ENCODE results near the gene HOXB7.

HOXB7 gene

DNA sequence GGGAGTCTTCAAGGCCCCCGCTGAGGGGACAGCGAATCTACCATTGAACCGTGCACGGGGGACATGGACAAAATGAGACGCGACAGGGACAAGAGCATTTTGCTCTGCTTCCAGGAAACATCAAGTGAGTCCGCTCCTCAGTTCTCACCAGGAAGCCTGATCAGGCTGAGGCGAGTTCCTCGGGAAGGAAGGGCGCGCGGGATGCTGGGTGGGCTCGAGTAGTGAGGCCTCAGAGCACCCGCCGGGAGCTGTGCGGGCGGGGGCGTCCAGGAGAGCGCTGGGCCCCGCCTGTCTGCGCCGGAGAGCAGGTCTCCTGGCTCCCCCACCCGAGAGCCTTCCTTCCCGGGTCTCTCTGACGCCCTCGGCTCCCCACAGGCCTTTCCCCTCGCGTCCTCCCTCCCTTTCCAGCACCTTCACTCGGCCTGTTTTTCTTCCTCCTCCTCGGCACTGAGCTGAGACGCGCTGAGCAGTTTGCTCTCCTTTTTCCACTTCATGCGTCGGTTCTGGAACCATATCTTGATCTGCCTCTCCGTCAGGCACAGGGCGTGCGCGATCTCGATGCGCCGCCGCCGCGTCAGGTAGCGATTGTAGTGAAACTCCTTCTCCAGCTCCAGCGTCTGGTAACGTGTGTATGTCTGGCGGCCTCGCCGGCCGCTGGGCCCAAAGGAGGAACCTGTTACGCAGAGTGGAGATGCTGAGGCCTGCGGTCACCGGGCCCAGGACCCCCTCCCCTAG is 14.7 kb downstream of the HOXB7 start:
- no peak for DNase-seq (ENCODE audit: low read depth in 4 of 4, low spot score in 1 of 4)

DNA sequence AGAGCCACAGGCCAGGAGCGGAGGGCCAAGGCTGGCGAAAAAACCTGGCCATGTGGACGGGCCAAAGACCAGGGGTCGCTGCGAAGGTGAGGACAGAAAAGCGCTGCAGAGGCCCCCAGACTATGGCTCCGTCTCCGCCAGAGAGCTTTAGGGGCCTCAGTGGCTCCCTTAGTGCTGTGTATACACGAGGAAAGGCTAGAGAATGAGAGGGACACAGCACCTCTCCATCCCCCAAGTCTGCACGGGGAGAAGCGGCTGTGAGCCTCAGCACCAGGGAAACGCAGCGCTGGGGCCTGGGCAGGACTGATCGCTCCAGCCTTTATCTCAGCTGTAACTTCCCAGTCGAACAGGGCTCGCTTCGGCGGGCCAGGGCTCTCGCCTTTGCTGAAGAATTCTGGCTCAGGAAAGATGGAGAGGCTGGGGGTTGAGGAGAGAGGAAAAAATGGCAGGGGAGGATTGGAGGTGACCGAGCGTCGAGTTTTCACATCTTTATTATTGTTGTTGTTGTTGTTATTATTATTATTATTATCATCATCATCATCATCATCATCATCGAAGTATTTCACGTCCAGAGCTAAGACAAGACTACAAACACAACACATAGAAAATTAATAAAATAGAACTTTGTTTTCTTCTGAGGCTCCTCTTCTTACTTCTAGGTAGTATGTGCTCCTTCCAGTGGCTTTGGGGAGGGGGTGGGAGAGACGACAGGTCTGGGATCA is 15.4 kb downstream of the HOXB7 start:
- DNase-seq (ENCODE audit: low read depth in 4 of 4, low spot score in 1 of 4) = no peak

DNA sequence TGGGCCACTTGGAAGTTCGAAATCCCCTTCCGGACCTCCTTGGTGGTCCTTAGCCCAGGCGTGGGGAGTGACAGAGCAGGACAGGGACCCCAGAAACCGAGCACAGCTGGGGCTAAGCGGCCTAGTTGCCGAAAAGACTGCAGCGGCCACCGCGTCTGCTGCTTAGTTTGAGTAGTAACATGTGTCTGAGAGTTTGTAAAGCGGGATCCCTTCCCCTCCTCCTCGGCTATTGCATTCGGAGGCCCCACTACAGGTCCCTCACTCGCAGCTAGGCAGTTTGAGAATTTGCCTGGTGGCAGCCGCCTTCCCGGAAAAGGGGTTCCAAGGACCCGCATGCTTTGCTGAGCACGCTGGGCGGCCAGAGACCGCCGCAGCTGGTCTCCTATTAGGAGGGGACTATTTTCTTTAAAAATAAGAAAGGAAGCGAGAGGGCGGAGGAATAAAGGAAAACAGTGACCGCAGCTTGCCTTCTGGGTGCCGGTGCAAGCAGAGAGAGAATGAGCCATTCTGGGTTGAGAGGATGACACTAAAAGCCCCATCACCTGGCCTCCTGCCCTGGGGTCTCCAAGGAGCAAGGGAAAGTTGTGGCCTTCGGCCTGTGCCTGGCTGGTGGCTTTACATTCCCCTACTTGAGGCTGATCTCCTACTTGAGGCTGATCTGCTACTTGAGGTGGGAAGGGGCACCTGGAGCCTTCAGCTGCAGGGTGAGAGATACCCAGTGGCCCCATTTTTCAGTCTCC is 16.1 kb downstream of the HOXB7 start:
- no peak for DNase-seq (ENCODE audit: low read depth in 4 of 4, low spot score in 1 of 4)

DNA sequence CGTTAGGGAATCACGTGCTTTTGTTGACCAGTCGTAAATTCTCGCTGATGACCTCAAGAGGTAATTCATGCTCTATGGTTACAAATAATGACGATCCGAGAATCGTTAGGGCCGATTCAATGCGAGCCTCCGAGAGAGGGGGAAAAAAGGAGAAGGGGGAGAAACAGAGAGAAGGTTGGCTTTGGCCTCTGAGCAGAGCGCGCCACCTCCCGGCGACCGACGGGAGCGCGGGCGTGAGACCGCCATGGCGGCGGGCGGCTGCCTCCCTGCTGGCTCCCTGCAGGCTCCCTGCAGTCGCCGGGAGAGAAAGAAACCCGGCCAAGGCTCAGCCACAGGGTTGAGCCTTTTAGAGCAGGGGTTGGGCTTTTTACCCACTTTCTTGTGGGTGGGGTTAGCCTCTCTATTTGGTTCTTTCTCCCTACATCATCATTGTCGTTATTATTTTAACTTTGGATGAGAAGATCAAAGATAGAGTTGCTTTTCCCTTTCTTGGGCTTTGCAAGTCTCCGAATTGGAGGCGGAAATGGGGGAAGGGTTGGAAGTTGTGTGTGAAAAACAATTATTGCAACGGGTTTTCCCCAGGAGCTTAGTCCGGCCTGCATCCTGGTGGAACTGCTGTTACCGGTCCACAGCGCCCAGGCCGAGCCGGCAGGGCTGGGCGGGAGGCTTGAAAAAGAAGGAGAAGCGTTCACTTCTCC is 16.8 kb downstream of the HOXB7 start:
- peak; percentile 62 to 74 (median 66) for DNase-seq (ENCODE audit: low read depth in 4 of 4, low spot score in 1 of 4)

DNA sequence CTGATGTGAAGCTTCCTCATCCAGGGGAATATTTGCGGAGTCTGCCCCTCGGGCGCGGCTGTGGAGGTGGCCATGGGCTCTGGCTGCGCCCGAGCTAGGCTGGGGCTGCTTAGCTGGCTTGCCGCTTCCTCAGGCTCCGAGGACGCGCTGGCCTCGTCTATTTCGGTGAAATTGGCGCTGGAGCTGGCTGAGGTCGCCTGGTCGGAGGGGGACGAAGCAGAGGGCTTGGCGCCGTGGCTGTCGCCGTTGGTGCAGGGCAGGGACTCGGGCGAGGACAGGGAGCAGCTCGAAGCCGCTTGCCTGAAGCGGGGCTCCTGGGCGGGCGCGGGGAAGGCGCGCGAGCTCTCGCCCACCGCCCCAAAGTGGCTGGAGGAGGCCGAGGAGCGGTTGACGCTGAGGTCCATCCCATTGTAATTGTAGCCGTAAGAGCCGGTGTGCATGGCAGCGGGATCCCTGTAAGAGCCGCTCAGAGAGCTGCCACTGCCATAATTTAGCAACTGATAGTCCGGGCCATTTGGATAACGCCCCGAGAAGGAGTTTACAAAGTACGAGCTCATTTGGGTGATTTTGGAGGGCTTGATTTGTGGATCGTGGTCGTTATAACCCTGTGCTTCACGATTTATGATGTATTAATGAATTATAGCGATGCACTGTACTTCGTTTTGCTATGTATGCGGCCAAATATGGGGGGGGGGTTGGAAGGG is 17.5 kb downstream of the HOXB7 start, which contains the start of gene HOXB5:
TSS of gene HOXB5 (minus strand) at position 654 of the 704 bp plus-strand sequence. CDS start at position 557, 97 bp downstream.
- DNase-seq (ENCODE audit: low read depth in 4 of 4, low spot score in 1 of 4) = no peak

DNA sequence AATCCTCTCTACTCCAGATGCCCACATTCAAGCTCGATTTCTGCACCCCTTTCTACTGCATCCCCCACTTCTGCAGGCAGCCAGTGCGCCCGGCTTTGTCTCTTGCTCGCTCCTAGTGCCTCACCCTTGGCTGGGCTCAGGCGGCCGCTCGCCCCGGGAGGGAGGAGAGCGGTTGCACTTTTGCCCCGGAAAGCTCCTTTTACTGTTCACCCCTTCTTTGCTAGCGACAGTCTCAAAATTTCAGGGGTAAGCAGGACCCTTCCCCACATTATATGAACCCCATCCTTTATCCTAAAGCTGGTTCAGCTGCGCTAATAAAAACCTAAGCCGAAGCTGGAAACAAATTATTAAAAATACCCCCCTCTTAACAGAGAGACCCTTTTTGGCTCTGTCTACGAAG is 18.2 kb downstream of the HOXB7 start:
- DNase-seq (ENCODE audit: low read depth in 4 of 4, low spot score in 1 of 4) = no peak

DNA sequence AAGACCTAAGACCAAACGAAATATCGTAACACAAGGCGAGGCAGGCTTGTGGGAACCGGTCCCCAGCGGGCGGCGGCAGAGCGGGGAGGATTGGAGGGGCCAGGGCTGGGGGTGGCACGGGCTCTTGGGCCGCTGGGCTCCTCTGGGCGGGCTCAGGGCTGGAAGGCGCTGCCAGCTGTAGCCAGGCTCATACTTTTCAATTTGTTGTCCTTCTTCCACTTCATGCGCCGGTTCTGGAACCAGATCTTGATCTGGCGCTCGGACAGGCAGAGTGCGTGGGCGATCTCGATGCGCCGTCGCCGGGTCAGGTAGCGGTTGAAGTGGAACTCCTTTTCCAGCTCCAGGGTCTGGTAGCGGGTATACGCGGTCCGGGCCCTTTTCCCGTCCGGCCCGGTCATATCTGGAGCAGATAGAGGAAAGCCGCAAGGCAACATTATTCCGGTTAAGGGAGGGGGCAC is 18.7 kb downstream of the HOXB7 start:
- DNase-seq (ENCODE audit: low read depth in 4 of 4, low spot score in 1 of 4) = no peak

DNA sequence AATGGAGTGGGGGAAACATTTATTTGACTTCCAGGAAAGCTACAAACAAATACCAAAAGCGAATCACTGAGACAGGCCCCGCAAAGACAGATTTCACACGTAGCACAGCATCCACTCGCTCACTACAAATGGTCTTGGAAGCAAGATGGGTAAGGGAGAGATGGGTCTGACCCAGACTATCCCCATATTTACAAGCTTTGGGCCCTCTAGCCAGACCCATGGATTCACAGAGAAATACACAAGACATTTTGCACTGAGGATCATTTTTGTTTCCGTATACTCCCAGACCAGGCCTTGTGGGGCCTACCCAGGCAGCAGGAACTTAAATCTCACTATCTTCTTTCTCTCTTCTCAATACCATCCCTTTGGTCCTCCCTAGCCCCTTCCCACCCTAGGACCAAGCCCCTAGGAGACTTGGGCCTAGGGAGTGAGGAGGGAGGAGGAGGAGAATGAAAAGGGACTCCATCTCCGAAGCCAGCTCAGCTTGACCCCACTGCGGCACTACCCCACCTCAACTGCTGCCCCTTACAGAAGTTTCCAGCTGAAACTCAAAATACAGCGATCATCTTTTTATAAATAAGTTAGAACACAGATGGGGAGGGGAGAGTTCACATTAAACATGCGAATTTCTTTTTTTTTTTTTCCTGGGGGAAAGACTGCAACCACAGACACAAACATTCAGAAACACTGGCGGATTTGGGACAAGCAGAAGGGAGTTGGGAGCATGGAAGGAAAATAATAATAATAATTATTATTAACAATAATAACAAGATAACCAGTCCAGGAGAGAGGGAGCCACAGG is 19.4 kb downstream of the HOXB7 start:
- no peak for DNase-seq (ENCODE audit: low read depth in 4 of 4, low spot score in 1 of 4)

DNA sequence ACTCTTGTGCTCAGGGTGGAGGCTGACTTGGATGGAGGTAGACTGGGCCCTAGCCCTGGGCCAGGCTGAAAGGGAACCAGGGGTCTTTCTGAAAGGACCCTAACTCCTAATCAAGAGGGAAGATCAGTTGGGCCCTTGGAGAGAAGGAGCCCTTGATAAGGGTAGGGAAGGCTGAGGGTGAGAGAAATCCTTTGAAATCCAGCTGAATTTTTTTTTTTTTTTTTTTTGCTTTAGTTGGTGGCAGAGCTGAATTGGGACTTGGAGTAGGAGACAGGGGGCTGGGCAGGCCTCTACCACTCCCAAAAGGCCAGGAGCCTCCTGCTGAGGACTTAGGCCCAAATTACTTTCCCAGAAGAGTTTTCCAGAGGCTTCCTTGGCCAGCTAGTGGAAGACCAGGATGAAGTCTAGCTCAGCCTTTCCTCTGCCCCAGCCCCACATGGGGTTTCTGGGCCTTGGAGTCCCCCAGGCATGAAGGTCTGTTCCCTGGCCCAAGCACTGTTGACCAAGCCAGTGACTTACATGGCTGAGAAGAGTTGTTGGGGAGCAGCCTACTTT is 20.1 kb downstream of the HOXB7 start:
- no peak for DNase-seq (ENCODE audit: low read depth in 4 of 4, low spot score in 1 of 4)

DNA sequence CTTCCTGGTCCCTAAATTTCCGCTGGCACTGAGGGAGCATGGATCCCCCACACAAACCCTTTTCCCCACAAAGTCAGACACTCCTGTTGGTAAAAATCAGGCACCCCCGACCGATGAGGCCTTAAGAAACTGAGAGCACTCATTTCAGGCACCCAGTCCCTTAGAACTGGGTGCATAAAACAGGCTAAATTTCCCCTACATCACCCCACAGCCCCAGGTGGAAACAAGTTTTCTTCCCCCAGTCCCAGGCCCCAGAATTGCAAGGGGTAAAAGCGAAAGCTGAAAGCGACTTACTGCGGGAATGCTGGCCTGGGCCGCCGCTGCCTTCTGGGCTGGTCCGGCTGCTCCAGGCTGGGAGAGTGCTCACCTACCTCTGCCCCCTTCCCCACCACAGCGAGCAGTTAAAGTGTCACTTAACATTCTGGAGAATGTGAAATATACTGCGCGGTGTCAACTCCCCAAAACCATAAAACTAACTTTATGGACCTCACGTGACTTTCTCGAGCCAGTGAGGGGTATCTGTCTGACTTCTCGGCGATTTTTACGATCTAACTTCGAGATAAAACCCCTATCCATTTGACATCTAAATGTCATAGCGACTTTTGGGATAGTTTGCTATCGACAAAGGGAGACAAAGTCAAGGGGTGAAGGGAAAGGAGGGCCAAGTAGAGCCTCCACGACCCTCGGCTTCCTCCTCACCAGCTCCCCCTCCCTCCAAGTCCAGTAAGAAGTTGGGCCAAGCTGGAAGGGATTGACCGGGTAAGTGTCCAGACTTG is 20.8 kb downstream of the HOXB7 start, which contains the start of gene HOXB3:
TSS of gene HOXB3 (minus strand) at position 411 of the 776 bp plus-strand sequence. CDS start 37,767 bp downstream, outside the sequence.
- DNase-seq (ENCODE audit: low read depth in 4 of 4, low spot score in 1 of 4) = no peak

DNA sequence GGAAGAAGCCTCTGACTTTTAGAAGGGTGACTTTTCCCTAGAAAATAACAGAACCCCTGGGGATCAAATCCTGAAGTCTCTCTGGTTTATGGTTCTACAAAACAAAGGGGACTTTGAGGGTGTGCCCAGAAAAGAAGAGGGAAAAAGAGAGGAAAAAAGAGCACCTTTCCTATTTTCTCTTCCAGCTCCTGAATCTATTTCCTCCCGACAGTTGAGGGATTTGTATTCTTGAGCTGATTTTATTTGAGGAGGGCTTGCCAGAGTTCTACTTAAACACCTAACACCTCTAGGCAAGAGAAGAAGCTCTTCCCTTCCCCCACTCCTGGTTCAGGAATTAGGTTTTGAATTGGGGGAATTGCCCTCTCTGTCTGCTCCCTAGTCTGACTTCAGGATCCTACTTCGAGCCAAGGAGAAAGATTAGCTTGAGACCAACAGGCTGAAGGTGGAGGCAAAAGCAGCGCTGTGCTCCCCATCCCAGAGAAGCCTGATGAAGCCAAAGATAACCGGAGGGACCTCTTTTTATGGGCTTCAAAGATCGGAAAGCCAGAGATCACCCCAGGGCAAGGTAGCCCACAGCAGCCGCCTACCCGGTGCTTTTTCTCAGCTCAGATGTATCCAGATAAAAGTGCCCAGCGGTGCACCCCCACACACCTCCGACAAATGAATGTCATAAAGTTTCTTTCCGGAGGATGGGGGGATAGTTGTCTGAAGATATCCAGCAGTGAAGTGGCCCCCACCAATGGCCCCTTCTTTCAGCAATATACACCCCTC is 21.6 kb downstream of the HOXB7 start:
- no peak for DNase-seq (ENCODE audit: low read depth in 4 of 4, low spot score in 1 of 4)

DNA sequence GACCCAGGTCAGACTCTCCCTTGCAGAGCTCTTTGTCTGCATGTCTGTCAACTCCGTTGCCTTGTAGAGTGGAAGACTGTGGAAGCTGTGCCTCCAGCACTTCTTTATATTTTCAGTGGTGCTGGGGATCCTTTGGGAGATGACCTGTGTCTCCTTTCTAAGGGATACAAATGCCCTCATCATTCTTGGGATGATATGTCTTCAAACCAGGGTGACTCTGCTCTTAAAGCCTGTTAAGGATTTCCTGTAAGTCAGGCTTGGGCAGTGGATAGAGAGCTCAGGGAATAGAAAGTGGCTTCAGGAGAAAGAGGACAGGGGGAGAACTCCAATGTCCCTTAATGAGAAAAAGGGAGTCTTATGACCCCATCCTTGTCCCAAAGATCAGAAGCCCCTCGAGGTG is 22.3 kb downstream of the HOXB7 start:
- DNase-seq (ENCODE audit: low read depth in 4 of 4, low spot score in 1 of 4) = no peak

DNA sequence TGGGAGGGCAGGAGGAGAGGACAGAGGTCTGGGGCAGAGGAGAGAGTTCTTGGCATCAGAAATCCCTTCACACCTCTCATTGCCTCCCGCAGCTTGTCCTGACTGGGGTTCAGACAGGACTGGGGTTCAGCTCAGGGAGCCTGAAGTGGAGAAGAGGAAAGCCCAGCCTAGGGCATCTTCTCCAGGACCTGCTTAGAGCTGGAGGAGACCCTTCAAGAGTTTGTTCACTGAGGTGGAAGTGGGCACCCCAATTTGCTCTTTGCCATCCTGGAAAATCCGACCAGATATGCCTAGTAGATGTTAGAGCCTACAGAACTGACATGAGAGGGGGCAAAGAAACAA is 22.8 kb downstream of the HOXB7 start:
- no peak for DNase-seq (ENCODE audit: low read depth in 4 of 4, low spot score in 1 of 4)

DNA sequence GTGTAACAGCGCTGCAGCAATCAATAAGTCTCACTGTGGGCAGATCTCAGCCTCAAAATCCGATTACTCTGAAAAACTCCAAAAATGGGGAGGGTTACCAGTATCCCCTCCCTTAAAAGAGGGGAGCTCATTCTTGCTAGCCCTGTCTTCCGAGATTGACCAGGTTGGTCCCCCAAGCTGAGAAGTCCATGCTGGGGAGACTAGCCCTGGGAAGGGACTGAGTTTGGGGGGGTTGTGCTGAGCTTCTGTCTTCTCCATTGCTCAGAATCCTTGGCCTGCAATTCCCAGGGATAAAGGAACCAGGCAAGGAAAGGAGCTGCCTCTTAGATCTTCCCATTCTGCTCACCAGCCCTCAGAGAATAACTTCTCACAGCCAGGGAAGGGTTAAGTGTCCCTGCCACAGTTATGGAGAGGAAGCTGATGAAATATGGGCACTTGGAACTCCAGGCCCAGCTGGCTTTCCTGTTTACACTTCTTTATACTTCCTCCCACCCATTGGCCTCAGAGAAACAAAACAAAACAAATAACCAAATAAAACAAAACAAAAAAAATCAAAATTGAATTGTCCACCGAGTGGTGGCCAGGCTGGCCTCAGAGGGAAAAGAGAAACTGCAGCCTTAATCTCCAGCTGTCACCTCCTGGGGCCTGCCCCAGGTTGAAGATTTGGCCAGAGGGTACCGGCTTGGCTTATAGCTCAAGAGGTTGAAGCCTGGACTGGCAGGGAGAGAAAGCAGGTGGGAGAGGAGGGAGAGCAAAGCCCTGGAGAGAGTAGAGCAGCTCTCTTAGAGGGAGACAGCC is 23.3 kb downstream of the HOXB7 start:
- DNase-seq (ENCODE audit: low read depth in 4 of 4, low spot score in 1 of 4) = no peak

DNA sequence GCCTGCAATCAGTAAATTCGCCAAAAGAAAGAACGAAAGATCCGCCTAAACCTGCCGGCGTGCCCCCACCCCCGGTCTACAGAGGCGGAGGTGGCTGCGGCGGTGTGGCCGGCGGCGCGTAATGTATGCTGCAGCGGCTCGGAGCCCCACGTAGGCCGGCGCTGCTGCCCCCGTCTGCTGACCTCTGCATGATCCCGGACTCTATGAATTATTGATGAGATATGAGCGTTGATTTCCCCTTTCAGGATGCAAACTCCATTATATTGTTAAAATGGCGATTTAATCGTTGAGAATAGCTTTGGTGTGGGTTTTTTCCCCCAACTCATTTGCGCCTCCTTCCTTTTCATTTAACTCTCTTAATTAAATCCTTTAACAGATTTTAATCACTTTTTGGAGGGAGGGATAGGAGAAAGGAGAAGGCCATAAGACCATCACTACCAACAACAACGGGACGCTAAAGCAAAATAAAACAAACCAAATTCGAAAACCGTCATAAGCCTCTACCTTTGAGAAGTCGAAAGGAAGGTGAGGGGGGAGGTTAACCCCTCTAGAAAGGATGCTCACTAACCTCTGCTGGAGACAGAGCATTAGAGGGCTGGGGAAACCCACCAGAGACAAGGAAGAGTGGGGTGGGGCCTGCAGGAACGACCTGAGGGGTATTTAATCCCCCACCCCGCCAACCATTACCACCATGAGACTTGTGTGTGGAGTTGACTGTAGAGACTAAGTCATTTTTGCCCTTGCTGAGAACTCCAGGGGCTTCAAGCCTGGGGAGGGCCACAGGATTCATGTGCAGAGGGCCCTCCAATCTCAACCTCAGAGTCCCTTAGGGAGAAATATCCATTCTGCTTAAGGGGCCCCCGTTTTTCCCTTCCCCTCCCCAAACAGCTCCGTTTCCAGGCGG is 24.2 kb downstream of the HOXB7 start:
- no peak for DNase-seq (ENCODE audit: low read depth in 4 of 4, low spot score in 1 of 4)

DNA sequence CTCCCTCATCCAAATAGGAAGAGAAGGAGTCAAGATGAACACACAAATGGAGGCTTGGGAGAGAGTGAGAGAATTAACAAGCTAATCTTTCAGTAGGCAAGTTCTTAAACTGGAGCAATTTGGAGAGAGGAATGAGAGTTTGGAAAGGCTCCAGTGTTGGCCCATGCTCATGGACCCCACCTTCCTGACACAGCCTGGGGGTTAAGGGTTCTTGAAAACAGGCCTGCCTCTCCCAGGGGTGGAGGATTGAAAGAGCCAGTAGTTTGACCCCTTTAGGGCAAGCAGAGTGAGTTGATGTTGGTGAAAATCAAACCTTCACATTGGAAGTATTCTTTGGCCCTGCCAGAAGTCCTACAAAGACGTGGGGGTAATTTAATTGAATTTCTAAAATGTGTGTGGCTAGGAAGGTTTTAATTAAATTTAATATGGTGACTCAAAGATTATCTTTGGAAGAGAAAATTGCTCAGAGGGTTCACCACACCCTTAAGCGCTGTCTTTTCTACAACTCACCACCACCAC is 26.5 kb downstream of the HOXB7 start:
- no peak for DNase-seq (ENCODE audit: low read depth in 4 of 4, low spot score in 1 of 4)
